IMR-90 (cell line): ENCODE results near the gene TBC1D22A. TPM values are rescaled to one million over a fixed set of nuclear protein-coding genes. Genes with fewer than 3 reads are reported as not detected.

Experiments used
- ATAC-seq: fragments of 200-7000 bp; cut with Tn5 transposase; 2 replicates; pipeline ENCODE4 v1.9.1; 2020; ENCODE audit warnings: low read depth, mild to moderate bottlenecking, moderate library complexity
- BruUV-seq: library from RNA; stranded (reverse); fragments of 400-500 nt; replicated peaks from 2 replicates; lab custom pipeline; 2021; lab: Mats Ljungman, UMichigan
- CTCF ChIA-PET: fragments of 300-600 bp; formaldehyde crosslinking; extraction: SDS; loops from one replicate; lab custom pipeline; 2021; ENCODE audit warnings: antibody characterized with exemption; lab: Yijun Ruan, JAX
- POLR2A ChIA-PET: fragments of 300-600 bp; sonication (Branson Sonifier 250); formaldehyde crosslinking; loops from one replicate; lab custom pipeline; 2022; ENCODE audit warnings: antibody characterized with exemption; ENCODE audit not compliant: unreplicated experiment; lab: Charles Lee
- DNase-seq: peaks from one replicate; pipeline ENCODE4 v3.0.0; 2013
- H2AFZ ChIP-seq: replicated peaks from 2 replicates; pipeline ENCODE3; 2013; ENCODE audit warnings: low read length, mild to moderate bottlenecking; ENCODE audit not compliant: poor library complexity
- H2AK5ac ChIP-seq: 2 replicates; pipeline ENCODE4 v1.6.1; 2013; ENCODE audit warnings: low read depth, low read length, inconsistent platforms
- H2AK9ac ChIP-seq: replicated peaks from 2 replicates; pipeline ENCODE3; 2013; ENCODE audit warnings: mild to moderate bottlenecking, low read depth, low read length, moderate library complexity; ENCODE audit not compliant: poor library complexity
- H2BK120ac ChIP-seq: 2 replicates; pipeline ENCODE4 v1.6.1; 2013; ENCODE audit warnings: low read depth, low read length, inconsistent platforms
- H2BK15ac ChIP-seq: 3 replicates; pipeline ENCODE4 v1.6.1; 2013; ENCODE audit warnings: low read depth, low read length, inconsistent platforms
- H2BK20ac ChIP-seq: 2 replicates; pipeline ENCODE4 v1.6.1; 2013; ENCODE audit warnings: low read depth, mild to moderate bottlenecking, inconsistent platforms, low read length, moderate library complexity
- H2BK5ac ChIP-seq: 2 replicates; pipeline ENCODE4 v1.6.1; 2013; ENCODE audit warnings: mild to moderate bottlenecking, low read depth, low read length, inconsistent platforms; ENCODE audit not compliant: poor library complexity, severe bottlenecking
- H3K14ac ChIP-seq: replicated peaks from 2 replicates; pipeline ENCODE4 v1.6.1; 2013; ENCODE audit warnings: low read depth, low read length, inconsistent platforms
- H3K18ac ChIP-seq: 2 replicates; pipeline ENCODE4 v1.6.1; 2013; ENCODE audit warnings: low read depth, low read length, control low read depth
- H3K23ac ChIP-seq: 2 replicates; pipeline ENCODE4 v1.6.1; 2013; ENCODE audit warnings: low read depth, low read length, inconsistent platforms
- H3K27ac ChIP-seq: 2 replicates; pipeline ENCODE4 v1.5.1; 2013; ENCODE audit warnings: mild to moderate bottlenecking, control low read depth, low read length; ENCODE audit not compliant: insufficient read depth
- H3K27me3 ChIP-seq: 2 replicates; pipeline ENCODE4 v1.6.1; 2013; ENCODE audit warnings: low read length; ENCODE audit not compliant: control insufficient read depth, insufficient read depth
- H3K36me3 ChIP-seq: 2 replicates; pipeline ENCODE4 v1.6.1; 2013; ENCODE audit warnings: low read length, mixed read lengths; ENCODE audit not compliant: control insufficient read depth, insufficient read depth
- H3K4ac ChIP-seq: 2 replicates; pipeline ENCODE4 v1.6.1; 2013; ENCODE audit warnings: low read depth, low read length, inconsistent platforms
- H3K4me1 ChIP-seq: 2 replicates; pipeline ENCODE4 v1.6.1; 2013; ENCODE audit warnings: low read length, mixed read lengths; ENCODE audit not compliant: control insufficient read depth, insufficient read depth
- H3K4me2 ChIP-seq: 2 replicates; pipeline ENCODE4 v1.6.1; 2013; ENCODE audit warnings: low read depth, mild to moderate bottlenecking, control low read depth, low read length, moderate library complexity
- H3K4me3 ChIP-seq: 2 replicates; pipeline ENCODE4 v1.5.1; 2013; ENCODE audit warnings: low read depth, mild to moderate bottlenecking, control low read depth, low read length, moderate library complexity; ENCODE audit not compliant: insufficient read depth
- H3K56ac ChIP-seq: 2 replicates; pipeline ENCODE4 v1.6.1; 2013; ENCODE audit warnings: low read length, inconsistent platforms; ENCODE audit not compliant: insufficient read depth; ENCODE audit errors: extremely low read depth
- H3K79me1 ChIP-seq, 2 experiments: 2 replicates each; pipeline ENCODE4 v1.6.1; 2013; ENCODE audit warnings: low read length in 2 of 2, inconsistent platforms in 1 of 2, low read depth in 1 of 2
- H3K9ac ChIP-seq: 2 replicates; pipeline ENCODE4 v1.6.1; 2013; ENCODE audit warnings: low read depth, low read length, control low read depth
- H3K9me1 ChIP-seq: 2 replicates; pipeline ENCODE4 v1.6.1; 2013; ENCODE audit warnings: low read length, inconsistent platforms; ENCODE audit not compliant: insufficient read depth
- H3K9me3 ChIP-seq: 2 replicates; pipeline ENCODE4 v1.6.1; 2013; ENCODE audit warnings: low read length; ENCODE audit not compliant: control insufficient read depth, insufficient read depth
- H4K20me1 ChIP-seq: 2 replicates; pipeline ENCODE4 v1.6.1; 2013; ENCODE audit warnings: low read length, inconsistent platforms; ENCODE audit not compliant: insufficient read depth
- H4K5ac ChIP-seq: 2 replicates; pipeline ENCODE4 v1.6.1; 2013; ENCODE audit warnings: mild to moderate bottlenecking, low read depth, low read length, control low read depth
- H4K8ac ChIP-seq, 2 experiments: 2 replicates each; pipeline ENCODE4 v1.6.1; 2013; ENCODE audit warnings: low read depth in 2 of 2, low read length in 2 of 2, control low read depth in 1 of 2, inconsistent platforms in 1 of 2
- H4K91ac ChIP-seq: 2 replicates; pipeline ENCODE4 v1.6.1; 2013; ENCODE audit warnings: low read depth, low read length, inconsistent platforms; ENCODE audit not compliant: insufficient read depth
- CEBPB ChIP-seq: IDR thresholded peaks from 2 replicates; pipeline ENCODE4 v1.6.1; 2012; ENCODE audit warnings: low read depth, low read length, improper control_type of control experiment
- MAZ ChIP-seq: IDR thresholded peaks from 2 replicates; pipeline ENCODE4 v1.6.1; 2012; ENCODE audit warnings: low read depth, mild to moderate bottlenecking, low read length, improper control_type of control experiment, moderate library complexity, borderline replicate concordance
- MXI1 ChIP-seq: IDR thresholded peaks from 2 replicates; pipeline ENCODE4 v1.6.1; 2012; ENCODE audit warnings: low read depth, mild to moderate bottlenecking, low read length, moderate library complexity, borderline replicate concordance
- NFE2L2 ChIP-seq: fragments of 150-350 bp; IDR thresholded peaks from 2 replicates; pipeline ENCODE4 v1.6.1; 2016; ENCODE audit warnings: low read depth, mild to moderate bottlenecking, low read length
- POLR2A ChIP-seq: IDR thresholded peaks from 2 replicates; pipeline ENCODE4 v1.6.1; 2012; ENCODE audit warnings: mild to moderate bottlenecking, low read depth, low read length
- RCOR1 ChIP-seq: IDR thresholded peaks from 2 replicates; pipeline ENCODE4 v1.6.1; 2012; ENCODE audit warnings: mild to moderate bottlenecking, low read length, improper control_type of control experiment; ENCODE audit not compliant: insufficient replicate concordance
- RFX5 ChIP-seq: IDR thresholded peaks from 2 replicates; pipeline ENCODE4 v1.8.0; 2012; ENCODE audit warnings: low read depth, mild to moderate bottlenecking, low read length, moderate library complexity
- USF2 ChIP-seq: fragments of 150-350 bp; IDR thresholded peaks from 2 replicates; pipeline ENCODE4 v1.6.1; 2017; ENCODE audit warnings: mild to moderate bottlenecking, antibody characterized with exemption, low read length, low read depth
- WGBS, 2 experiments: methylation state at CpG; one replicate each; pipeline versions ENCODE4 v1.1.5 to v1.1.7; 2013; ENCODE audit warnings: missing lambda C conversion rate in 2 of 2; ENCODE audit not compliant: insufficient read length in 1 of 2; ENCODE audit errors: extremely low coverage in 2 of 2; 5-methylcytosine and 5-hydroxymethylcytosine counted together
- dilution Hi-C: fragments of 300-500 bp; cut with HindIII; formaldehyde crosslinking; loops from one replicate; pipeline ENCODE4 v1.14.3; 2018; ENCODE audit warnings: low sequenced_read_pairs; ENCODE audit not compliant: unreplicated experiment
- in situ Hi-C: fragments of 300-500 bp; cut with MboI; formaldehyde crosslinking; loops from 3 replicates; pipeline ENCODE4 v1.14.3; 2019; ENCODE audit warnings: low sequenced_read_pairs, inconsistent platforms, mixed read lengths
- intact Hi-C: fragments of 100-400 bp; cut with micrococcal nuclease; formaldehyde crosslinking; loops from 2 replicates; pipeline ENCODE4 v1.10.0; 2022
- polyA plus RNA-seq, 3 experiments: library from polyadenylated mRNA; depleted of rRNA; stranded (reverse); fragments of >200 nt; gene quantifications; 2 replicates each; pipeline ENCODE4 v1.2.3, GENCODE V29; 2012; ENCODE audit warnings: low replicate concordance in 1 of 3
- total RNA-seq: library from RNA; depleted of rRNA; stranded (reverse); fragments of >200 nt; gene quantifications from 2 replicates; pipeline ENCODE4 v1.2.3, GENCODE V29; 2012

TBC1D22A gene
- total and polyA plus RNA-seq, 2 of the 4 experiments (the other 2 are of a cell fraction), result 9.0 to 16.7 TPM

GRCh38 chr22:47066616-47066905 lies 304.1 kb downstream of the TBC1D22A start:
- Histone ChIP-seq H3K4me1 (no peaks in the 10 kb centered on the region), H3K9me3 (no peaks in the 10 kb centered on the region), H2AK5ac (no peak overlapping the region), H3K4me3 (no peak overlapping the region), H2BK20ac (no peak overlapping the region), H4K5ac (no peak overlapping the region), H3K4me2 (no peak overlapping the region), H4K8ac (no peak overlapping the region), H2BK5ac (no peak overlapping the region), H3K27me3 (no peaks in the 10 kb centered on the region), H3K56ac (no peak overlapping the region), H2AK9ac (no peak overlapping the region), H4K20me1 (peaks cover 5% of the 10 kb centered on the region), H3K79me1 (peaks cover 7 to 8% of the 10 kb centered on the region in 2 experiments; a peak in 3 of 4 replicates), H3K4ac (no peak overlapping the region), H2BK120ac (no peak overlapping the region), H3K23ac (no peak overlapping the region), H3K36me3 (peaks cover 4% of the 10 kb centered on the region), H3K9me1 (peaks cover 13% of the 10 kb centered on the region; the same call in 1 of the 2 replicates), H3K18ac (no peak overlapping the region), H4K91ac (no peak overlapping the region), H3K9ac (no peak overlapping the region), H3K27ac (no peak overlapping the region), H2AFZ (no peak overlapping the region), H3K14ac (no peak overlapping the region), H2BK15ac (no peak overlapping the region)
- WGBS, 2 experiments, result 89% methylated on average over 5 of the region's 7 CpGs; no CpG with 5 or more reads in 1 of the 2 experiments
- ATAC-seq (no peak), DNase-seq (no peak)
- ChIA-PET CTCF (no interaction called here), POLR2A (no interaction called here)
- BruUV-seq, result no TSS peak
- in situ Hi-C loops (no loop called here), dilution Hi-C loops (no loop called here), intact Hi-C loops (no loop called here)
- TF ChIP-seq CEBPB (no peak), MXI1 (no peak), NFE2L2 (no peak), POLR2A (no peak), RFX5 (no peak), RCOR1 (no peak), MAZ (no peak), USF2 (no peak)
